Activated naive CD4-positive, alpha-beta T cell treated with anti-CD3 and anti-CD28 coated beads, Interleukin-2, amount 50 U/mL, for 72 hours (primary cell): ENCODE measurements around the gene TENM4. TPM values are rescaled to one million over a fixed set of nuclear protein-coding genes. Genes with fewer than 3 reads are reported as not detected.
"Not testable (repeated sequence)": the region's sequence is repeated elsewhere in the genome, so short reads cannot be mapped to it uniquely, and the experiment has no call there.

Experiments
- ATAC-seq, 2 donors: fragments of 150-1000 bp; cut with Tn5 transposase; 2 replicates each; pipeline ENCODE4 v1.10.0; 2021; ENCODE audit warnings: mild to moderate bottlenecking in 2 of 2, moderate library complexity in 2 of 2
- DNase-seq, 2 donors: peaks; one replicate each; pipeline ENCODE4 v3.0.0; 2021 to 2022; ENCODE audit warnings: low spot score in 2 of 2
- H3K27ac Mint-ChIP-seq, 2 donors: one replicate each; pipeline ENCODE4 v1.8.0; 2022; ENCODE audit warnings: mild to moderate bottlenecking in 2 of 2, mixed read lengths in 2 of 2
- H3K36me3 Mint-ChIP-seq, 2 donors: one replicate each; pipeline ENCODE4 v1.8.0; 2022; ENCODE audit warnings: mixed read lengths in 2 of 2
- H3K9me3 Mint-ChIP-seq, 2 donors: one replicate each; pipeline ENCODE4 v1.8.0; 2022; ENCODE audit warnings: mixed read lengths in 2 of 2
- total RNA-seq, 2 donors: library from RNA; stranded (reverse); gene quantifications; one replicate each; pipeline ENCODE4 v1.2.3, GENCODE V29; 2022

Gene TENM4
- total RNA-seq, 2 donors from 2014 or later = not detected

GRCh38 chr11:79011357-79011756 lies 429.5 kb downstream of the TENM4 start:
- peaks cover 8 to 15% of the 10 kb centered on the region in 2 donors for H3K9me3 Mint-ChIP-seq
- ATAC-seq (no peak), DNase-seq (no peak)
- H3K27ac Mint-ChIP-seq = no peak overlapping the region
- no peaks in the 10 kb centered on the region for H3K36me3 Mint-ChIP-seq

- ATAC-seq = no peak
- DNase-seq = no peak
- Mint-ChIP-seq H3K36me3 (no peaks in the 10 kb centered on the region), H3K27ac (no peak overlapping the region), H3K9me3 (peaks cover 15 to 18% of the 10 kb centered on the region in 2 donors)
Measured at GRCh38 chr11:79007771-79008402, 432.9 kb downstream of the TENM4 start.

GRCh38 chr11:79006854-79007253 lies 434.0 kb downstream of the TENM4 start:
- DNase-seq (no peak), ATAC-seq (no peak)
- no peaks in the 10 kb centered on the region for H3K36me3 Mint-ChIP-seq
- no peak overlapping the region for H3K27ac Mint-ChIP-seq
- peaks cover 20 to 26% of the 10 kb centered on the region in 2 donors for H3K9me3 Mint-ChIP-seq

GRCh38 chr11:78996007-78996406 lies 444.8 kb downstream of the TENM4 start:
- H3K36me3 Mint-ChIP-seq = peaks cover 9 to 21% of the 10 kb centered on the region in 2 donors
- ATAC-seq = no peak
- H3K9me3 Mint-ChIP-seq = peaks cover 16 to 20% of the 10 kb centered on the region in 2 donors
- DNase-seq = no peak
- H3K27ac Mint-ChIP-seq = no peak overlapping the region

GRCh38 chr11:78995171-78995570 lies 445.7 kb downstream of the TENM4 start:
- DNase-seq (no peak), ATAC-seq (no peak)
- H3K36me3 Mint-ChIP-seq = peaks cover 9 to 21% of the 10 kb centered on the region in 2 donors
- H3K27ac Mint-ChIP-seq = no peak overlapping the region
- peaks cover 16 to 20% of the 10 kb centered on the region in 2 donors for H3K9me3 Mint-ChIP-seq

GRCh38 chr11:78993802-78994430 lies 446.9 kb downstream of the TENM4 start:
- no peak overlapping the region for H3K27ac Mint-ChIP-seq
- H3K36me3 Mint-ChIP-seq = peaks cover 8 to 16% of the 10 kb centered on the region in 2 donors
- no peak for ATAC-seq
- H3K9me3 Mint-ChIP-seq = peaks cover 10 to 11% of the 10 kb centered on the region in 2 donors
- DNase-seq = no peak

GRCh38 chr11:78991681-78992080 lies 449.1 kb downstream of the TENM4 start:
- Mint-ChIP-seq H3K9me3 (peaks cover 0 to 5% of the 10 kb centered on the region in 2 donors), H3K36me3 (peaks cover 0 to 10% of the 10 kb centered on the region in 2 donors), H3K27ac (no peak overlapping the region)
- ATAC-seq = no peak
- no peak for DNase-seq

GRCh38 chr11:78990261-78990660 lies 450.6 kb downstream of the TENM4 start:
- Mint-ChIP-seq H3K27ac (no peak overlapping the region), H3K9me3 (peaks cover 0 to 5% of the 10 kb centered on the region in 2 donors), H3K36me3 (peaks cover 0 to 10% of the 10 kb centered on the region in 2 donors)
- ATAC-seq (no peak), DNase-seq (no peak)

- no peaks in the 10 kb centered on the region for H3K9me3 Mint-ChIP-seq
- no peak overlapping the region for H3K27ac Mint-ChIP-seq
- no peaks in the 10 kb centered on the region for H3K36me3 Mint-ChIP-seq
- no peak for DNase-seq
- ATAC-seq = no peak
Measured at GRCh38 chr11:78987748-78988147, 453.1 kb downstream of the TENM4 start.

- H3K27ac Mint-ChIP-seq = no peak overlapping the region
- no peaks in the 10 kb centered on the region for H3K9me3 Mint-ChIP-seq
- H3K36me3 Mint-ChIP-seq = no peaks in the 10 kb centered on the region
- DNase-seq = no peak
- ATAC-seq = no peak
Measured at GRCh38 chr11:78986305-78986704, 454.5 kb downstream of the TENM4 start.

- no peak overlapping the region for H3K27ac Mint-ChIP-seq
- DNase-seq = no peak
- no peaks in the 10 kb centered on the region for H3K9me3 Mint-ChIP-seq
- no peak for ATAC-seq
- no peaks in the 10 kb centered on the region for H3K36me3 Mint-ChIP-seq
Measured at GRCh38 chr11:78985663-78986062, 455.2 kb downstream of the TENM4 start.

GRCh38 chr11:78982473-78982872 lies 458.4 kb downstream of the TENM4 start:
- peaks cover 5% of the 10 kb centered on the region in 2 donors for H3K9me3 Mint-ChIP-seq
- DNase-seq (no peak), ATAC-seq (no peak)
- no peak overlapping the region for H3K27ac Mint-ChIP-seq
- peaks cover 0 to 5% of the 10 kb centered on the region in 2 donors for H3K36me3 Mint-ChIP-seq

- no peak for DNase-seq
- H3K36me3 Mint-ChIP-seq = peaks cover 0 to 8% of the 10 kb centered on the region in 2 donors
- H3K27ac Mint-ChIP-seq = no peak overlapping the region
- no peak for ATAC-seq
- peaks cover 5 to 10% of the 10 kb centered on the region in 2 donors for H3K9me3 Mint-ChIP-seq
Measured at GRCh38 chr11:78981153-78981552, 459.7 kb downstream of the TENM4 start.

- ATAC-seq = no peak
- no peak overlapping the region for H3K27ac Mint-ChIP-seq
Measured at GRCh38 chr11:78978831-78979230, 462.0 kb downstream of the TENM4 start.

GRCh38 chr11:78977848-78978247 lies 463.0 kb downstream of the TENM4 start:
- not testable (repeated sequence) for ATAC-seq, H3K27ac Mint-ChIP-seq, DNase-seq, H3K36me3 Mint-ChIP-seq
- peaks cover 5 to 10% of the 10 kb centered on the region in 2 donors for H3K9me3 Mint-ChIP-seq

More at GRCh38 chr11:78978831-78979230, 462.0 kb downstream of the TENM4 start:
- H3K36me3 Mint-ChIP-seq = peaks cover 0 to 8% of the 10 kb centered on the region in 2 donors
- H3K9me3 Mint-ChIP-seq = peaks cover 5 to 10% of the 10 kb centered on the region in 2 donors
- no peak for DNase-seq

- peaks cover 0 to 8% of the 10 kb centered on the region in 2 donors for H3K36me3 Mint-ChIP-seq
Measured at GRCh38 chr11:78977009-78977408, 463.8 kb downstream of the TENM4 start.

GRCh38 chr11:78975081-78975480 lies 465.7 kb downstream of the TENM4 start:
- DNase-seq (no peak), ATAC-seq (no peak)
- H3K27ac Mint-ChIP-seq = no peak overlapping the region
- H3K36me3 Mint-ChIP-seq = peaks cover 0 to 8% of the 10 kb centered on the region in 2 donors
- H3K9me3 Mint-ChIP-seq = peaks cover 5 to 10% of the 10 kb centered on the region in 2 donors

More at GRCh38 chr11:78977009-78977408, 463.8 kb downstream of the TENM4 start:
- no peak overlapping the region for H3K27ac Mint-ChIP-seq
- ATAC-seq (no peak), DNase-seq (no peak)
- H3K9me3 Mint-ChIP-seq = peaks cover 5 to 10% of the 10 kb centered on the region in 2 donors

- Mint-ChIP-seq H3K9me3 (peaks cover 5 to 10% of the 10 kb centered on the region in 2 donors), H3K36me3 (peaks cover 0 to 8% of the 10 kb centered on the region in 2 donors), H3K27ac (no peak overlapping the region)
- no peak for ATAC-seq
- DNase-seq = no peak
Measured at GRCh38 chr11:78973876-78974275, 467.0 kb downstream of the TENM4 start.
